Erythroblast (primary cell): ENCODE measurements around the gene UBASH3A.

Source experiments
- GATA1 ChIP-seq: IDR thresholded peaks from 2 replicates; pipeline ENCODE4 v1.6.1; 2011; ENCODE audit warnings: low read depth, mild to moderate bottlenecking, control low read depth, low read length, moderate library complexity
- POLR2A ChIP-seq: IDR thresholded peaks from 2 replicates; pipeline ENCODE4 v1.6.1; 2011; ENCODE audit warnings: mild to moderate bottlenecking, low read length

DNA sequence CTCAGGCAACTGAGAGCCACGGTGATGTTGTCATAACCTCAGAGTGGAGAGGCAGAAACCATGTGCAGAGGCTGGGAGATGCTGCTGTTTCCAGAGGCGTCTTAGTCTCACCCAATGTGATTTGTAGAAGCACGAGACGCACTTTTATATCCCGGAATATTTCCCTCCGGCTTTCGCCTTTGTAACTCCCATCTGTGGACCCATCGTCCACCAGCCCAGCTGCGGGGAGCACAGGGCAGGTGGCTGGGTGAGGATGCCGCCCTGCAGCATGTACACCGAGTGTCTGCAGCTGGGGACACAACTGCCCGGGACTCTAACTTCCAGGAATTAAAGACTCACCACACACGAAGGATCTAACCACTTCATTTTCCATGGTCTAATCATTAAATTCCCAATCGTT, 43.5 kb downstream of the UBASH3A start:
- TF ChIP-seq GATA1 (no peak), POLR2A (no peak)
